Astrocyte (in vitro differentiated cells and primary cell): ENCODE results near the gene RMND5A. TPM values are rescaled to one million over a fixed set of nuclear protein-coding genes. Genes with fewer than 3 reads are reported as not detected.

Experiments
- DNase-seq: peaks from one replicate; pipeline ENCODE4 v3.0.0-alpha.2; 2010; ENCODE audit warnings: low read depth
- FAIRE-seq: peaks from 2 replicates; lab custom pipeline; 2011; peaks lifted over from hg19 to GRCh38; lab: Jason Lieb, UNC
- H2AFZ ChIP-seq: 2 replicates; pipeline ENCODE4 v1.6.0; 2012; ENCODE audit warnings: low read depth, low read length, inconsistent platforms
- H3K27ac ChIP-seq: 2 replicates; pipeline ENCODE4 v1.5.1; 2011; ENCODE audit warnings: low read depth, low read length, inconsistent platforms
- H3K27me3 ChIP-seq: 2 replicates; pipeline ENCODE4 v1.6.0; 2011; ENCODE audit warnings: low read length, inconsistent platforms; ENCODE audit not compliant: insufficient read depth
- H3K36me3 ChIP-seq: 2 replicates; pipeline ENCODE4 v1.5.1; 2011; ENCODE audit warnings: low read length, inconsistent platforms; ENCODE audit not compliant: insufficient read depth
- H3K4me1 ChIP-seq: 2 replicates; pipeline ENCODE4 v1.5.1; 2011; ENCODE audit warnings: low read length, inconsistent platforms; ENCODE audit not compliant: insufficient read depth
- H3K4me2 ChIP-seq: 2 replicates; pipeline ENCODE4 v1.6.0; 2012; ENCODE audit warnings: low read length, inconsistent platforms
- H3K4me3 ChIP-seq: 2 replicates; pipeline ENCODE4 v1.5.1; 2011; ENCODE audit warnings: low read depth, mild to moderate bottlenecking, low read length, inconsistent platforms; ENCODE audit not compliant: insufficient read depth
- H3K79me2 ChIP-seq: 2 replicates; pipeline ENCODE4 v1.6.0; 2012; ENCODE audit warnings: mild to moderate bottlenecking, low read length, inconsistent platforms; ENCODE audit not compliant: insufficient read depth
- H3K9ac ChIP-seq: 2 replicates; pipeline ENCODE4 v1.6.0; 2012; ENCODE audit warnings: mild to moderate bottlenecking, low read length, inconsistent platforms
- H3K9me3 ChIP-seq: 2 replicates; pipeline ENCODE4 v1.5.1; 2012; ENCODE audit warnings: low read depth, mild to moderate bottlenecking, low read length, inconsistent platforms; ENCODE audit not compliant: insufficient read depth
- H4K20me1 ChIP-seq: 2 replicates; pipeline ENCODE4 v1.6.0; 2012; ENCODE audit warnings: low read length, inconsistent platforms; ENCODE audit not compliant: insufficient read depth
- H3K27ac Mint-ChIP-seq: one replicate; pipeline ENCODE4 v1.8.0; 2021; ENCODE audit warnings: mild to moderate bottlenecking, mixed read lengths; ENCODE audit not compliant: unreplicated experiment
- H3K27me3 Mint-ChIP-seq: one replicate; pipeline ENCODE4 v1.8.0; 2021; ENCODE audit warnings: low read depth, mixed read lengths; ENCODE audit not compliant: unreplicated experiment
- H3K36me3 Mint-ChIP-seq: one replicate; pipeline ENCODE4 v1.8.0; 2021; ENCODE audit warnings: low read depth, mixed read lengths; ENCODE audit not compliant: unreplicated experiment
- H3K4me1 Mint-ChIP-seq: one replicate; pipeline ENCODE4 v1.8.0; 2021; ENCODE audit warnings: low read depth, mixed read lengths; ENCODE audit not compliant: unreplicated experiment
- H3K4me3 Mint-ChIP-seq: one replicate; pipeline ENCODE4 v1.8.0; 2021; ENCODE audit warnings: mild to moderate bottlenecking, moderate library complexity, mixed read lengths; ENCODE audit not compliant: unreplicated experiment
- H3K9me3 Mint-ChIP-seq: one replicate; pipeline ENCODE4 v1.8.0; 2021; ENCODE audit warnings: mild to moderate bottlenecking, mixed read lengths; ENCODE audit not compliant: unreplicated experiment
- CTCF ChIP-seq: IDR thresholded peaks from 2 replicates; pipeline ENCODE4 v1.5.1; 2011; ENCODE audit warnings: low read depth, mild to moderate bottlenecking, inconsistent platforms, low read length, moderate library complexity; ENCODE audit not compliant: insufficient read depth
- EZH2 ChIP-seq: IDR thresholded peaks from 2 replicates; pipeline ENCODE4 v1.6.1; 2012; ENCODE audit warnings: mild to moderate bottlenecking, low read length, inconsistent platforms; ENCODE audit not compliant: insufficient read depth
- total RNA-seq: library from RNA; stranded (reverse); gene quantifications from 2 replicates; pipeline ENCODE4 v1.2.1, GENCODE V29; 2021

RMND5A gene
- total RNA-seq, 1 donor from 2014 or later: 33.6 TPM

GRCh38 chr2:86686905-86687304, 33.2 kb upstream of the RMND5A start:
- no peaks in the 10 kb centered on the region for H3K9me3 Mint-ChIP-seq
- no peak overlapping the region for H3K27ac Mint-ChIP-seq
- TF ChIP-seq EZH2 (no peak), CTCF (no peak)
- no peak overlapping the region for H3K4me3 Mint-ChIP-seq
- Histone ChIP-seq H3K9me3 (no peaks in the 10 kb centered on the region), H3K9ac (no peak overlapping the region), H3K36me3 (no peaks in the 10 kb centered on the region), H3K4me1 (no peaks in the 10 kb centered on the region), H3K27ac (no peak overlapping the region), H3K4me2 (no peak overlapping the region), H4K20me1 (no peaks in the 10 kb centered on the region), H2AFZ (no peak overlapping the region), H3K27me3 (no peaks in the 10 kb centered on the region), H3K4me3 (no peak overlapping the region), H3K79me2 (no peaks in the 10 kb centered on the region)
- FAIRE-seq (no peak), DNase-seq (no peak)
- H3K27me3 Mint-ChIP-seq: no peaks in the 10 kb centered on the region
- no peaks in the 10 kb centered on the region for H3K4me1 Mint-ChIP-seq
- no peaks in the 10 kb centered on the region for H3K36me3 Mint-ChIP-seq

GRCh38 chr2:86695053-86695691, 24.9 kb upstream of the RMND5A start:
- TF ChIP-seq CTCF (no peak), EZH2 (no peak)
- Mint-ChIP-seq H3K36me3 (peaks cover 3% of the 10 kb centered on the region), H3K27me3 (no peaks in the 10 kb centered on the region), H3K9me3 (peaks cover 12% of the 10 kb centered on the region), H3K4me1 (no peaks in the 10 kb centered on the region), H3K27ac (peak overlapping the region; percentile 38), H3K4me3 (no peak overlapping the region)
- peaks cover 5% of the 10 kb centered on the region for H3K9me3 ChIP-seq
- no peak for FAIRE-seq
- no peaks in the 10 kb centered on the region for H3K79me2 ChIP-seq
- H3K4me2 ChIP-seq: no peak overlapping the region
- no peaks in the 10 kb centered on the region for H4K20me1 ChIP-seq
- no peak overlapping the region for H3K9ac ChIP-seq
- H3K4me1 ChIP-seq: no peaks in the 10 kb centered on the region
- peak; percentile 14 for DNase-seq
- no peak overlapping the region for H3K27ac ChIP-seq
- H2AFZ ChIP-seq: no peak overlapping the region
- H3K27me3 ChIP-seq: no peaks in the 10 kb centered on the region
- H3K4me3 ChIP-seq: no peak overlapping the region
- no peaks in the 10 kb centered on the region for H3K36me3 ChIP-seq

- Mint-ChIP-seq H3K9me3 (peaks cover 12% of the 10 kb centered on the region), H3K4me1 (no peaks in the 10 kb centered on the region), H3K27ac (no peak overlapping the region), H3K27me3 (no peaks in the 10 kb centered on the region), H3K36me3 (peaks cover 3% of the 10 kb centered on the region), H3K4me3 (no peak overlapping the region)
- peaks cover 5% of the 10 kb centered on the region for H3K9me3 ChIP-seq
- H3K27ac ChIP-seq: no peak overlapping the region
- H3K79me2 ChIP-seq: no peaks in the 10 kb centered on the region
- no peak overlapping the region for H3K4me3 ChIP-seq
- H3K9ac ChIP-seq: no peak overlapping the region
- no peaks in the 10 kb centered on the region for H3K4me1 ChIP-seq
- TF ChIP-seq EZH2 (no peak), CTCF (no peak)
- no peak for FAIRE-seq
- no peaks in the 10 kb centered on the region for H3K27me3 ChIP-seq
- no peaks in the 10 kb centered on the region for H3K36me3 ChIP-seq
- H4K20me1 ChIP-seq: no peaks in the 10 kb centered on the region
- H2AFZ ChIP-seq: no peak overlapping the region
- DNase-seq: no peak
- H3K4me2 ChIP-seq: no peak overlapping the region
Measured at GRCh38 chr2:86697551-86698104, 22.5 kb upstream of the RMND5A start.
